AG04450 (cell line): ENCODE data around the gene FLT3LG. TPM values are rescaled to one million over a fixed set of nuclear protein-coding genes. Genes with fewer than 3 reads are reported as not detected.
A peak's percentile ranks its signal among the peaks of the same experiment; 100 is the strongest.
"Not testable (repeated sequence)": the region's sequence is repeated elsewhere in the genome, so short reads cannot be mapped to it uniquely, and the experiment has no call there.

Experiments used
- CTCF ChIA-PET: fragments of 300-600, 350-600 bp; formaldehyde crosslinking; extraction: SDS; loops from one replicate; lab custom pipeline; 2022; ENCODE audit warnings: antibody characterized with exemption, inconsistent platforms; lab: Charles Lee
- POLR2A ChIA-PET: fragments of 350-600 bp; formaldehyde crosslinking; extraction: SDS; loops from one replicate; lab custom pipeline; 2021; ENCODE audit warnings: antibody characterized with exemption, inconsistent platforms; lab: Yijun Ruan, JAX
- DNase-seq: peaks from one replicate; pipeline ENCODE4 v3.0.0-alpha.2; 2011; ENCODE audit warnings: low read depth, low spot score
- H3K27ac ChIP-seq: one replicate; pipeline ENCODE4 v1.5.1; 2012; ENCODE audit warnings: low read depth, low read length, control low read depth
- H3K27me3 ChIP-seq: one replicate; pipeline ENCODE4 v1.6.0; 2012; ENCODE audit warnings: low read length; ENCODE audit not compliant: control insufficient read depth, insufficient read depth
- H3K4me3 ChIP-seq: 2 replicates; pipeline ENCODE4 v1.5.1; 2011; ENCODE audit warnings: mild to moderate bottlenecking, low read depth, low read length, control low read depth
- H3K9me3 ChIP-seq: 2 replicates; pipeline ENCODE4 v1.5.1; 2012; ENCODE audit warnings: low read length; ENCODE audit not compliant: control insufficient read depth, insufficient read depth
- polyA plus RNA-seq: library from polyadenylated mRNA; depleted of rRNA; stranded (reverse); fragments of >200 nt; gene quantifications from 2 replicates; pipeline ENCODE4 v1.2.3, GENCODE V29; 2011
- TF ChIP-seq, protein P1 (sequence below): IDR thresholded peaks from 2 replicates; pipeline ENCODE4 v1.5.1; 2011; ENCODE audit warnings: low read depth, low read length, control low read depth, inconsistent platforms

The FLT3LG gene
- polyA plus RNA-seq, 1 experiment = 3.7 TPM

DNA sequence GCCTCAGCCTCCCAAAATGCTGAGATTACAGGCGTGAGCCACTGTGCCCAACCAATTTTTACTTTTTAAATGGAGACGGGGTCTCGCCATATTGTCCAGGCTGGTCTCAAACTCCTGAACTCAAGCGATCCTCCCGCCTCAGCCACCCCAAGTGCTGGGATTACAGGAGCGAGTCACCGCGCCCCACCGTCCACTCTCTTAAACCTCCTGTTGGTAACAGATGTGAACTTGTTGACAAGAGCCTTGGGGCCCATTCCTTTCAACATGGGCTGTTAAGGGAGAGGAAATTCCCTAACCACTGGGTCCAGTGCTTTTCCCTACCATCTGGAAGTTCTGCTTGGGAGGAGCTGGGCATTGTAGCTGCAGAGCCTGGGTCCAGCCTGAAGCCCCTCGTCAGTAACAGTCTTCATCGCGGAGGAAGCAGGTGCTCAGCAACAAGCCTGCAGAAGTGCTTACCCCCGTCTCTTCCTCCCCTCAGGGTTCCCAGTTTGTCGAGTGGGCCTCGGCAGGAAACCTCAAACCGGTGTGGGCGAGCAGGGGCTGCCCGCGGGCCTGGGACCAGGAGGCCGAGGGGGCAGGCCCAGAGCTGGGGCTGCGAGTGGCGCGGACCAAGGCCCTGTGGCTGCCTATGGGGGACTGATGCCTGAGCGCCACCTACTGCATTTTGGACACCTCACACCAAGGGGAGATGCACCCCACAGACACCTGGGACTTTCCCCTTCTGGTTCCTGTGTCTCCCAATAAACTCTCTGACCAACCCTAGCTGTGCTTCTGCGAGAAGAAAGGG, 4.0 kb upstream of the FLT3LG start:
- Histone ChIP-seq H3K27me3 (no peaks in the 10 kb centered on the region), H3K9me3 (no peaks in the 10 kb centered on the region; the same call in 1 of the 2 replicates), H3K27ac (no peak overlapping the region), H3K4me3 (no peak overlapping the region)
- TF ChIP-seq, protein P1, sequence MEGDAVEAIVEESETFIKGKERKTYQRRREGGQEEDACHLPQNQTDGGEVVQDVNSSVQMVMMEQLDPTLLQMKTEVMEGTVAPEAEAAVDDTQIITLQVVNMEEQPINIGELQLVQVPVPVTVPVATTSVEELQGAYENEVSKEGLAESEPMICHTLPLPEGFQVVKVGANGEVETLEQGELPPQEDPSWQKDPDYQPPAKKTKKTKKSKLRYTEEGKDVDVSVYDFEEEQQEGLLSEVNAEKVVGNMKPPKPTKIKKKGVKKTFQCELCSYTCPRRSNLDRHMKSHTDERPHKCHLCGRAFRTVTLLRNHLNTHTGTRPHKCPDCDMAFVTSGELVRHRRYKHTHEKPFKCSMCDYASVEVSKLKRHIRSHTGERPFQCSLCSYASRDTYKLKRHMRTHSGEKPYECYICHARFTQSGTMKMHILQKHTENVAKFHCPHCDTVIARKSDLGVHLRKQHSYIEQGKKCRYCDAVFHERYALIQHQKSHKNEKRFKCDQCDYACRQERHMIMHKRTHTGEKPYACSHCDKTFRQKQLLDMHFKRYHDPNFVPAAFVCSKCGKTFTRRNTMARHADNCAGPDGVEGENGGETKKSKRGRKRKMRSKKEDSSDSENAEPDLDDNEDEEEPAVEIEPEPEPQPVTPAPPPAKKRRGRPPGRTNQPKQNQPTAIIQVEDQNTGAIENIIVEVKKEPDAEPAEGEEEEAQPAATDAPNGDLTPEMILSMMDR = 0 out of 2 replicates have a peak, but pooled peaks have one; percentile 5
- ChIA-PET CTCF (interaction anchor here (0.6 to 1.5 kb wide), 3 partner anchors 20 to 77 kb away, joined by 4 to 5 read pairs (median 4); no protein-coding TSS in a partner anchor), POLR2A (no interaction called here)
- DNase-seq = no peak

DNA sequence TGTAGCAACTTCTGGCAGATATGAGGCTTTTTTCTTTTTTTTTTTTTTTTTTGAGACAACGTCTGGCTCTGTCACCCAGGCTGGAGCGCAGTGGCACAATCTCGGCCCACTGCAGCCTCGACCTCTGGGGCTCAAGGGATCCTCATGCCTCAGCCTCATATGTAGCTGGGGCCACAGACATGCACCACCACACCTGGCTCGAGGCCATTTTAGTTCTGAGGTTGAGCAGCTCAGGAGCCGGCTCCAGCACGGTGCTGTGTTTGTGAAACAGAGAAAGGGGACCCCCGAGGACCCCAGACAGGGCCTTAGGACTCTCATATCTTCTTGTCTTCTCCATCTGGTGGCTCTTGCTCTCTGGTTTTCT, 3.4 kb upstream of the FLT3LG start:
- no peak overlapping the region for H3K4me3 ChIP-seq
- H3K27me3 ChIP-seq = no peaks in the 10 kb centered on the region
- ChIA-PET CTCF (interaction anchor here (0.6 to 1.5 kb wide), 3 partner anchors 20 to 76 kb away, joined by 4 to 5 read pairs (median 4); no protein-coding TSS in a partner anchor), POLR2A (no interaction called here)
- DNase-seq = no peak
- H3K9me3 ChIP-seq = no peaks in the 10 kb centered on the region; the same call in 1 of the 2 replicates
- no peak overlapping the region for H3K27ac ChIP-seq
- TF ChIP-seq, protein P1 = no peak

DNA sequence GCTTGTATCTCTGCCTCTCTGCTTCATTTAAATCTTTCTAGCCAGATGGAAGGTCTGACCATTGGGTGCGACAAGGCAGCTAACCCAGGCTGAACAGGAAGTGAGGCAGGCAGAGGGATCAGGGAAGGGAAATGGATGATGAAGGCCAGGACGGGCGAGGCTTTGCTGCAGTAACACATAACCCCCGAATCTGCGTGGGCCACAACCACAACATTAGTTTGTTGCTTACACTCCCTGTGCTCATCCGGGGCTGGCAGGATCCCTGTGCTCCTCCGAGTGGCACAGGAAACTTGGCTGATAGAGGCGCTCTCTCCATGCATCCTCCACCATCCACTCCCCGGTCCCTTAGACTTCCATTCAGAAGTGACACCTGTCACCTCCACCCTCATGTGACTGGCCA, 1.1 kb upstream of the FLT3LG start:
- TF ChIP-seq, protein P1 = no peak
- H3K4me3 ChIP-seq = no peak overlapping the region
- no peaks in the 10 kb centered on the region; the same call in 1 of the 2 replicates for H3K9me3 ChIP-seq
- H3K27me3 ChIP-seq = no peaks in the 10 kb centered on the region
- POLR2A ChIA-PET = no interaction called here
- no peak overlapping the region for H3K27ac ChIP-seq
- no peak for DNase-seq
- CTCF ChIA-PET = interaction anchor here (0.7 to 2.0 kb wide), 11 partner anchors 8 to 208 kb away, joined by 3 to 30 read pairs (median 8); partner anchors contain the start of genes ALDH16A1 and PIH1D1

DNA sequence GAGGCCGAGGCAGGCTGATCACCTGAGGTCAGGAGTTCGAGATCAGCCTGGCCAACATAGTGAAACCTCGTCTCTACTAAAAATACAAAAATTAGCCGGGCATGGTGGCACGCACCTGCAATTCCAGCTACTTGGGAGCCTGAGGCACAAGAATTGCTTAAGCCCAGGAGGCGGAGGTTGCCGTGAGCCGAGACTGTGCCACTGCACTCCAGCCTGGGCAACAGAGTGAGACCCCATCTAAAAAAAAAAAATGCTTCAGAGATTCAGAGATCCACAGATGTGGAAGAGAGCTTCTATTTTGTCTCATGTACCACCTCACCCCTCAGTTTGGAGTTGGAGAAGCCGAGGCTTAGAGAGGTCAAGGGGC, 531 bp upstream of the FLT3LG start:
- DNase-seq, H3K9me3 ChIP-seq, H3K27ac ChIP-seq, H3K27me3 ChIP-seq: not testable (repeated sequence)
- POLR2A ChIA-PET = interaction anchor here (0.6 kb wide), 1 partner anchor 375 kb away, joined by 4 read pairs; no protein-coding TSS in a partner anchor
- CTCF ChIA-PET = interaction anchor here (0.7 to 2.0 kb wide), 15 partner anchors 8 to 208 kb away, joined by 3 to 30 read pairs (median 5); partner anchors contain the start of genes ALDH16A1, PIH1D1, RPS11 and RRAS
- peak overlapping the region; percentile 72 for H3K4me3 ChIP-seq

DNA sequence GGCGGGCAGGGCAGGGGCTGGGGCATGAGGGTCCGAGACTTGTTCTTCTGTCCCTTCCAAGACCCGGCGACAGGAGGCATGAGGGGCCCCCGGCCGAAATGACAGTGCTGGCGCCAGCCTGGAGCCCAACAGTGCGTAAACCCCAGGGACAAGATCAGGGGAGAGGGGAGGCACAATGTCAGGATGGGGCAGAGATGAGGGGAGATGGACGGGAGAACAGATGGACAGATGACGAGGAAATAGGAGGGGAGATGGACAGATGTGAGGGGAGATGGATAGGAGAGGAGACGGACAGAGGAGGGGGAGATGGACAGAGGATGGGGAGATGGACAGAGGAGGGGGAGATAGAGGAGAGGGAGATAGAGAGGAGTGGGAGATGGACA, 518 bp downstream of the FLT3LG start:
- Histone ChIP-seq H3K27me3 (no peaks in the 10 kb centered on the region), H3K27ac (peak overlapping the region; percentile 11), H3K4me3 (peak overlapping the region; percentile 72), H3K9me3 (peaks cover 4% of the 10 kb centered on the region; the same call in 1 of the 2 replicates)
- no peak for DNase-seq
- ChIA-PET POLR2A (no interaction called here), CTCF (no interaction called here)
- TF ChIP-seq, protein P1 = no peak
